Measurements from ENCODE around the gene NAPEPLD. TPM values are rescaled to one million over a fixed set of nuclear protein-coding genes. Genes with fewer than 3 reads are reported as not detected.
"Not testable (repeated sequence)": the region's sequence is repeated elsewhere in the genome, so short reads cannot be mapped to it uniquely, and the experiment has no call there.

Gene NAPEPLD
- 5.9 TPM for polyA plus RNA-seq (2013, experiment 1 of 2; ENCODE audit: insufficient read length)
- polyA plus RNA-seq (2013, experiment 2 of 2; ENCODE audit: insufficient read length): 7.5 TPM

DNA sequence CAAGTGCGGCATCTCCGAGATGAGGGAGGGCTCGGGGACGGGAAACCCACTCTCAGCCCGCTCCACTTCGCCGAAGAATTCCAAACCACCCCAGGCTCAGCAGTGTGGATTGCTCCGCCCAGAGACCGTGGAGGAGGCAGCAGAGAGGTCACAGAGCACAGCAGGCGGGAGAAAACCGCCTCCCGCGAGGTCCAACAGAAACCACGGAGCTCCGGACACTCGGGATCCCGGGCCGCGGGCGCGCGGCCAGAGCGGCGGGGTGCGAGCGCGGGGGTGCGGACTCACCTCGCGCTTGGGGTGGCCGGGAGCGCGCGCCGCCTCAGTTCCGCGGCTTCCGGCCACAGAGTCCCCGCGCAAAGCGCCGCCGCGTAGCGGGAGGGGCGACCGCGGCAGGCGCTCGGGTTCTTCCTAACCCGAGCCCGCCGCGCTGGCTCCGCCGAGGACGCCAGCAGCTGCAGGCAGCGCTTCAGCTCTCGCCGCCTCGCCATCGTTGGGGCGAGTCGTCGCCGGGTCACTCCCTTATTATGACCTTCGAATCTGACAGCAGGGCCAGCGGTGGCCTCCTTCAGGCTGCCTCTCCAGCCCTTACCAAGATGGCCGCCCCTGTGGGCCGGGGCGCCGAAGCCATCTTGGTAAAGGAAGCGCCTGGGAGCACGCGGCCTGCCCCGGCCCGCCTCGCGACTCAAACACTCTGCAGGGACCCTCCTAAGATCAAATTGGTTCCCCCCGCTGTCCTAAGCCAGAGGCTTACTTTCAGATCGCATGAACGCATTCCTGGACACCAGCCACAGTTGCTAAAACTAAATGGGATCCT, at the start of gene NAPEPLD:
Gene NAPEPLD (minus strand): TSS at position 106 of the 814 bp plus-strand sequence. CDS start 20,323 bp downstream, outside the sequence.
- DNase-seq: peak; percentile 89

DNA sequence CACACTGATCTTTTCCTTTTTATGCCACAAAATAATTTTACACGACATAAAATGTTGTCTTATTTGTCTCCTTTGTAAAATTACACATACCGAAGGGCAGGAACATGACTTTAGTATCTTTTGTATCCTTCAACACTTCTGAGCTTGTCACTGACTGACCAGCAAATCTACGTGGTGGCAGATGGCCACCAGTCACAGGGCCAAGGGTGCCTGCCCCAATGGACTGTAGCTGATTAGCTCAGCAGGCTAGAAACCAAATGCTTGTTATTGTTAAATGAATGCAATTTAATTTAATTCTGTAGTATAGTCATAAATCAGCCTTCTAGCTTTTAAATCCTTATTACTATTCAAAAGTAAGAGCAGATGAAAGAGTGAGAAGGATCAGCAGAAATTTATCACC, 49.2 kb upstream of the NAPEPLD start:
- not testable (repeated sequence) for DNase-seq

DNA sequence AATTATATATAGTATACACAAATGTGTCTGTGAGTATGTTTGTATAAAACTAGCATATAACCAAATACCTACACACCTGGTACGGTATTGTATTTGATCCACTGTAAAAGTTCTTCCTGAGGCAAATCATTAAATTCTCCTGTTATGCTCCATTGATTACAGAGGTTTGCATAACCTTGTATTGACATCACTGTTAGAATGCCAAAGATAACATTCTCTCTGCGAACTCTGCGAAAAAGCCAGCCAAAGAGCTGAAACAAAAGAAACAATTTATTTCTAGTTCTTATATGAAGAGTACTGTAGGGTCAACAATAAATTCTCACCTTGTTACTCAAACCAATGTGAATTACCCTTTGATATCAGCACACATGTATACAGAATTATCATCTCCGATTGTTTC, 46.5 kb upstream of the NAPEPLD start:
- not testable (repeated sequence) for DNase-seq

DNA sequence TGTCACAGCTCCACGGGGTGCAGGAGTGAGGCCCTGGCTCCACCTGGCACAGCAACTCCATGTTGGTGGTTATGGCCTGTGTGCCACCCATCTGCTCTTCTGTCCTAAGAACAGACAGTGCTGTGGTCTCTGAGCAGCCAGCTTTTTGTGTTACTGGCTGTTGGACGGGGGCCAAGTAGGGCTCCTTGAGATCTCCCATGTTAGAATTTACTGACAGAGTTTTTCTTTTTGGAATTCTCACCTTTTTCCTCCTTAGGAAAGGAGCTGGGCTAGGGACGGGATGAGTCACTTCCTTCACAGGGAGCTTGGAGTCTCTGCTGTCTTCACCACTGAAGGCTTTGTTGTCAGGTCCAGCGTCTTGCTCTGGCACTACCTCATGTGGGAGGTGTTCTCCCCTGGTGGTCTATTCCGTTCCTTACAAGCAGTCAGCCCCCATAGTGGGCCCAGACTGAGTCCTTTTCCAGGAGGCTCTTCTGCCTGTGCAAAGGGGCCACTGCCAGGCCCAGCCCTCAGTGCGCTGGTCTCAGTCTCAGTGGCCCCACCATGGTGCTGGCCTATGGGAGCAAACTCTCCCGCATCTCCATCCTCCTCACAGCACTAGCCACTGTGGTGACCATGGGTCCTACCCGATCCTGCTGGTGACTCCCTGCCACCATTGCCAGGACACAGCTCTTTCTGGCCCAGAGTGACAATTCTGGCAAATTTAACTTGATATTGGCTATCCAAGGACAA, 23.7 kb upstream of the NAPEPLD start:
- DNase-seq: not testable (repeated sequence)

DNA sequence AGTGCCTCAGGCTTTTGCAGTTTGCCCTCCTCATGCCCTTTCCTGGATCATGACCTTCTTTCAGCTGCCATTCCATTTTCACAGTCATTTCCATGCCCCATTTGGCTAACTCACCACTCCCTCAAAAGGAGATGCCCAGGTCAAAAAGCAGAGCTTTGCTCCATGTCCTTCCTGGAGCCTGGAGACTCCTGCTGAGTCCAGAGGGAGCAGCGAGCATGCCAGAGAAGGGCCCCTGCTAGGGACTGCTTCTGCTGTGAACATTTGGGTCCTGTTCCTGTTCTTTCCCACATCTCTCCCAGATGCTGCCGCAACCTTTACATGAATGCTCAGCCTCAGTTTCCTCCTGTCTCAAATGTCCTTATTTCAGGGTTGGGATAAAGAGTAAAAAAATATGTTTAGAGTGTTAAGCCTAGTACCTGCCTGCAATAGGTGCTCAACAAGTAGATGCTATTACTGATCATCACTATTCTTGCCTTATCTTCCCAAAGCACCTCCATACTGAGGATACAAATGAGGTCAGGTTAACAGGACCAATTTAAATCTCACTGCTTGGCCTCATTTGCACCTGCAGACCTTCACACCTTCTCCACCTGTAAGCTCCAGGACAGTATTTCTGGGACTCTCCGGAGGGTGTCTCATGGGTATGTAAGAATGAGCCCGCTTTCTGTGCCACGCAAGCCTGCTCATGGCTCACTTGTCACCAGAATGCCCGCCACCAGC, 23.0 kb upstream of the NAPEPLD start:
- DNase-seq: not testable (repeated sequence)

DNA sequence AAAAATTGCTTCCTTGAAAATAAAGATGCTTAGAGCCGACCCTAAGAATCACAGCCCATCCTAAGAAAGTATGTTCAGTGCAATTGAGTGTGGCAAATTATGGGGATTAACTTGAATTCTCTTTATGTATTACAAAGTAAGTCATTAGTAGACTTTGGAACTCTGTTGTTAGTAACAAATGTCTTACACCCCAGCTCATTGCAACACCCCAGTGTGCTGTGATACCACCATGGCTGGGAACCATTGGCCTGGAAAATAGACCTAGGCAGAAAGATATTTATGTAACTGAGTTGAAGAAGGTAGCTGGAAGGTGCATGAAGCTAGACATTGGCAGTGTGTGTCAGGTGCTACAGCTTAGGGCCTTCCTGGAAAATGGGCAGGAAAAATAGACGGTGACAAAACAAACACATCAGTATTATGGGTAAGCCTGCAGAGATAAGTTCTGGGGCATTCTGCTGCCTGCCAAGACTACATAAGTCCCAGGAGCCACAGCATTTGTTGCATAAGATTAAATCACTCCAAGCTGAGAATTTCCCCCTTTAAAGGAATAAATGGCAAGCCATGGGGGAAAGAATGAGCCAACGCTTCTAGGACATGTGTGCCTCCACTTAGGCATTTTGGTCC, 18.1 kb upstream of the NAPEPLD start:
- not testable (repeated sequence) for DNase-seq

DNA sequence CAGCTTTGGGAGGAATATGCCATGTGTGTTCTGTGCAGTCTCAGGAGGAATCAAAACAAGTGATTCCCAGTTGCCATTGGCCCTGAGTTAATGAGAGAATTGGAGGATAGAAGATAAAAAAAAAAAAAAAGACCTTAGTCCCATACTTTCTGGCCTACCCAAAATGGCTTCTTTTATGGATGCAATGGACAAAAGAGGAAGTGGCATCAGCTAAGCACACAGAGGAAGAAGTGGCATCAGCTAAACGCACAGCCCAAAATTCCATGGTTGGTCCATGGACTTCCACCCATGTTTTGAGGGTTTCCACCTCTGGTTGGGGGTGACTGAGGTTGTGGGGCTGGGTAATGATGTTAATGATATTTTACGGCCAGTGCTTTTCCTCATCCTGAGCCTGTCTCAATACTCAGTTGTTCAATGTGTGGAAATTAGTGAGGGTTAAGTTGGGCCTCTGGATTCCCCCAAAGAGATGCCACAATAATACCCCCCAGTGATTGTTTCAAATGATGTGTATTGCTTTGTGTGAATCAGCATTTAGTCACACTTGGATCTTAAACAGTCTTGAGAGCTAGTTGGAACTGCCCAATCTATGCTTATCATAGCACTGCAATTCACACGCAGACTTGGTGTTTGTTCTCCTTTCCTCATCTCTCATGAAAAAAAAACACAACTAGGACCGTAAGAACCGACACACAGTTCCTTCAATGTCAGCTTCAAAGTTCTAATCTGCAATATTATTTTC, 14.4 kb upstream of the NAPEPLD start:
- not testable (repeated sequence) for DNase-seq

DNA sequence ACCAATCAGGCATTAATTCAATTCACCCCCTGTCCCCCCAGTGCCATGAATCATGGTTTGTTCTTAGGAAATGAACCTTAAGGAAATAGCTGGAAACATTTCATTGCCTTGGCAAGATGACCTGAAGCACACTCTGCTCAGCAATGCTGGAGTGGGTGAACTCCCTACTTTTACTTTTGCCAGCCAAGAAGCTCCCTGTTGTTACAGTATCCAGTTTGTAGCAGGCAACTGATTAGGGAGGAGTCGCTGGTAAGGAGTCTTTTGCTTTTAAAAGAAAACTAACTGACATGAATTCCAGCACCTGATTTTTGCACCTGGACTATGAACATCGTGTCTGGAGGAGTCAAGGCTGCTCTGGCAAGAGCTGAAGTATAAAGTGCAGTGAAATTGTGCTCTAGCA, 13.7 kb upstream of the NAPEPLD start:
- not testable (repeated sequence) for DNase-seq

DNA sequence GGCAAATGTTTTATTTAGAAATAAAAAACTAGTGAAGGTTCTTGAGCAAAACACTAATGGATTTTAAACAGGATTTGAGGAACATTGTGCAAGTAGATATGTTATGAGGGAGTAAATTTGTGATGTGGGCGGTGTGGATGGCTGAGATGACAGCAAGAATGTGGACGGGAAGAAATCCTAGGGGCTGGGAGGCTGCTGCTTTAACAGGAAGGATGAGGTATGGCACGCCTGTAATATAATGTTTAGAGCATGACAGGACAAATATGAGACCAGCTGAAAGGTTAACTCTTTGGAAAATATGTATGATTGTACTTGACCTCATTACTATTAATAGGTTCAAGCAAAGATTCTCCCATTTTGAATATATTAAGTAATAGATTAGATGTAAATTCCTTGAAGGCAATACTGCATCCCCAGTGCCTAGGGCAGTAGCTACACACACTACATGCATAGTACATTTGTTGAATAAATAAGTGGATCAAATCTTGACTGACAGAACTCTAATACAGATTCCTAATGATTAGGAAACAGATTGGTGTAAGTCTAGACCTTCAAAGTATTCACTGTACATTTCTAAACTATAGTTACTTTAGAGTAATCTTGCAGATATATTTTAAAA, 13.2 kb upstream of the NAPEPLD start:
- DNase-seq: peak; percentile 25

DNA sequence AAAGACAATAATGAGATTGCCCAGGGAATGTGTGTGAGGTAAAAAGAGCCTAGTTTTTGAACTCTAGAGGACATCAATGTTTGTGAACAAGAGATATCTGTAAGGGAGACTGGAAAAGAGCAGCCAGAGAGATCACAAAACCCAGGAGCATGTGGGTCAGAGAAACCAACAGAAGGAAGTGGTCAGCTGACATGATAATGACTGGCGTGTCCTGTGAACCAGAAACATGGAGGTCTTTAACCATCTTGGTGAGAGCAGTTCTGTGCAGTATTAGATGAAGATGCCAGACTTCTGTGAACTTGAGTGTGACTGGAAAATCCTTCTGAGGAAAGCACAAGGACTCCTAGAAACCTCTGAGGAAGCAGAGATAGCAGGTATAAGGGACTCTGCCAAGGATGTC, 10.2 kb upstream of the NAPEPLD start:
- DNase-seq: not testable (repeated sequence)

DNA sequence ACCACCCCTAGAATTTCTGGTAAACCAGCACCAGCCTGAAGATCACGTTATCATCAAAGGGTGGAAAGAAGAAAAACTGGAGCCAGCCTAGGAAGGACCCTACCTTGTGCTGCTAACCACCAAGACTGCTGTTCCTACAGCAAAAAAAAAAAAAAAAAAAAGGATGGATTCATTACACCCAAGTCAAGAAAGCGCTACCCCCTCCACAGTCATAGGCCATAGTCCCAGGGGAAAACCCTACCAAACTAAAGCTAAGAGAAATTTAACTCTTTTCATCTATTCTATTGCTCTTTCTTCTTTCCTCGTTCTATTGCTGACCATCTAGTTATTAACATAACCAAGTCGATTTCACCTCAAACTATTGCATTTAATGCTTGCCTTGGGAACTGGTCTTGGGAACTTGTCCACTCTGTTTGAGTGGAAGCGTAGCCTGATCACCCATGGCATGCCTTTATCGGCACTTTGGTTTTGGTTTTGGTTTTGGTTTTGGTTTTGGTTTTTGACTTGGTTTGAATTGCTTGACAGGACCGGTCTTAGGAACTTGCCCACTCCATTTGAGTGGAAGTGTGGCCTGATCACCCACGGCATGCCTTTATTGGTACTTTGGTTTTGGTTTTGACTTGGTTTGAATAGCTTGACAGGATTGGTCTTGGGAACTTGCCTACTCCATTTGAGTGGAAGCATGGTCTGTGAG, 6.6 kb upstream of the NAPEPLD start:
- DNase-seq: not testable (repeated sequence)

DNA sequence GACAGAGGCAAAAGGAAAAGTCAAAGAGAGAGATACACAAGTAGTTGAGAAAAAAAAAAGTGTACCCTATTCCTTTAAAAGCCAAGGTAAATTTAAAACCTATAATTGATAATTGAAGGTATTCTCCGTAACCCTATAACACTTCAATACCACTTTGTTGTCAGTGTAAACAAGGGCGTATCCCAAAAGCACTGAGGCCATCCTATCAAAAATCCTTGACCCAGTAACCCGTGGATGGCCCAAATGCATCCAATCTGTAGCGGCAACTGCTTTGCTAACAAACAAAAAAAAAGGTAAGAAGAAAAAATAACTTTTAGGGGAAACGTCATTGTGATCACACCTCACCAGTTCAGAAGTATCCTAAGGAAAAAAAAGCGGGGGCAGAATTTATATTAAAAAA, 5.1 kb upstream of the NAPEPLD start:
- DNase-seq: no peak

DNA sequence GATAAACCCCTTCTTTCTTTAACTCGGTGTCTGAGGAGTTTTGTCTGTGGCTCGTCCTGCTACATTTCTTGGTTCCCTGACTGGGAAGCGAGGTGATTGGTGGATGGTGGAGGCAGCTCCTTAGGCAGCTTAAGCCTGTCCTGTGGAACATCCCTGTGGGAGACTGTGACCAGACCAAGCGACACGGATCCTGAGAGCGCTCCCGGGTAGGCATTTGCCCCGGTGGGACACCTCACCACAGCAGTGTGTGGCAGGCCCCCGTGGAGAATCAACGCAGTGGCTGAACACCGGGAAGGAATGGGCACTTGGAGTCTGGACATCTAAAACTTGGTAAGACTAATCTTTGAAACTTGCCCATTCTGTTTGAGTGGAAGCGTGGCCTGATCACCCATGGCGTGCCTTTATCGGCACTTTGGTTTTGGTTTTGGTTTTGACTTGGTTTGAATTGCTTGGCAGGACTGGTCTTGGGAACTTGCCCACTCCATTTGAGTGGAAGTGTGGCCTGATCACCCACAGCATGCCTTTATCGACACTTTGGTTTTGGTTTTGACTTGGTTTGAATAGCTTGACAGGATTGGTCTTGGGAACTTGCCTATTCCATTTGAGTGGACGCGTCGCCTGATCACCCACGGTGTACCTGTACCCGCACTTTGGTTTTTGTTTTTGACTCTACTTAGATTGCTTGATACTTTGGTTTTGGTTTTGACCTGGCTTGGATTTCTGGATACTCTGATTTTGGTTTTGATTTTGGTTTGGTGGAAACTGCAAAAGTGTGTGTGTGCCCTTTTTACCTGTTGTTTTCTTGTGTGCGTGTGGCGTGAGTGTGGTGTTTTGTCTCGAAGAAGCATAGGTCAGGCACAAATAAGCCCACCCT, 4.1 kb upstream of the NAPEPLD start:
- not testable (repeated sequence) for DNase-seq

DNA sequence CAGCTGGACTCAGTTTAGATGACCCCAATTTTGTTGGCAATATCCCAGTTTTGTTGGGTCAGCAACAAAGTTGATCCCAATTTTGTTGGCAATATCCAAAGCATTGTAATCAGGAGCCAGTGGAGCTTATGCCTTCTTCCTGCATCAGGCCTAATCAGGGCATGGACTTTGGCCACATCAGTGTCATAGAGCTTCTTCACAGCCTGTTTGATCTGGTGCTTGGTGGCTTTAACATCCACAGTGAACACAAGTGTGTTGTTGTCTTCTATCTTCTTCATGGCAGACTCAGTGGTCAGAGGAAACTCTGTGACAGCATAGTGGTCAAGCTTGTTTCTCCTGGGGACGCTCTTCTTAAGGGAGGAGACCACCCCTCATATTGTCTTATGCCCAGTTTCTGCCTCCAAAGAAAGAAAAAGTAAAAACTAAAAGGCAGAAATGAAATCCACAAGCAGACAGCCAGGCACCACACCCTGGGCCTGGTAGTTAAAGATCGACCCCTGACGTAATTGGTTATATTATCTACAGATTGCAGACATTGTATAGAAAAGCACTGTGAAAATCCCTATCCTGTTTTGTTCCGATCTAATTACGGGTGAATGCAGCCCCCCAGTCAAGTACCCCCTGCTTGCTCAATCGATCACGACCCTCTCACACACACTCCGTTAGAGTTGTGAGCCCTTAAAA, 3.2 kb upstream of the NAPEPLD start:
- DNase-seq: not testable (repeated sequence)

DNA sequence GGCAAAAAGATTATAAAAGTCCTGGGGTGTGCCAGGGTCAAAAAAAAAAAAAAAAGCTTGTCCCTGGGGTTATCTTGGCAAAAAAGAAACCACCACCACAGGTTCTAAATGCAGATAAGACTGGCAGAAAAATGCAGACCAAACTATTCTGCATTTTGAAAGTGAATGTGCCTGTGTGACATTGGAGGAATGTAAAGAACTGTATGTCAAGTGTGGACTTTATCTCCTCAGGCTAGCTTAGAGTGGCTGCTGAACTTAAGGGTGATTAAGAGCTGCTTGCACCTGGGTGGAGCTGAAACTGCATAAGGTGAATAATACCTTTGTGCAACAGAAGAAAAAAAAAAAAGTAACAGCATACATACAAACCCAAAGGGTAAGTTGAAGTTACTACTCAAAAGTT, 1.3 kb upstream of the NAPEPLD start:
- DNase-seq: no peak

DNA sequence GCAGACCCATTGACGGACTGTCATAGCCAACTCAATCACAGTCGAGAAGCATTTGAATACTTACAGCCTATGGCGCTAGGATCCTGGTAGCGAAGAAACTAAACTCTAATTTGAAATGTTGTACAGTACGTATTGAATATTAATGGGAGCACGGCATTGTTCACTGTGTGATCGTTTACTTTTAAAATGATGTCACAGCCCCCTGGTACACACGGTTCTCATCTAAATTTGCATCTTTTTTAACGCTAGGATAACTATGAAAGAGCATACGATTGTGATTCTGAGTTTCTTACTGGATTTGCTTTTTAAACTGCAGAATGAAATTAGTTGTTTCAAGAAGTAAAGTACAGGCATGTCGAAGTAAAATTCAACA, 895 bp upstream of the NAPEPLD start:
- no peak for DNase-seq

DNA sequence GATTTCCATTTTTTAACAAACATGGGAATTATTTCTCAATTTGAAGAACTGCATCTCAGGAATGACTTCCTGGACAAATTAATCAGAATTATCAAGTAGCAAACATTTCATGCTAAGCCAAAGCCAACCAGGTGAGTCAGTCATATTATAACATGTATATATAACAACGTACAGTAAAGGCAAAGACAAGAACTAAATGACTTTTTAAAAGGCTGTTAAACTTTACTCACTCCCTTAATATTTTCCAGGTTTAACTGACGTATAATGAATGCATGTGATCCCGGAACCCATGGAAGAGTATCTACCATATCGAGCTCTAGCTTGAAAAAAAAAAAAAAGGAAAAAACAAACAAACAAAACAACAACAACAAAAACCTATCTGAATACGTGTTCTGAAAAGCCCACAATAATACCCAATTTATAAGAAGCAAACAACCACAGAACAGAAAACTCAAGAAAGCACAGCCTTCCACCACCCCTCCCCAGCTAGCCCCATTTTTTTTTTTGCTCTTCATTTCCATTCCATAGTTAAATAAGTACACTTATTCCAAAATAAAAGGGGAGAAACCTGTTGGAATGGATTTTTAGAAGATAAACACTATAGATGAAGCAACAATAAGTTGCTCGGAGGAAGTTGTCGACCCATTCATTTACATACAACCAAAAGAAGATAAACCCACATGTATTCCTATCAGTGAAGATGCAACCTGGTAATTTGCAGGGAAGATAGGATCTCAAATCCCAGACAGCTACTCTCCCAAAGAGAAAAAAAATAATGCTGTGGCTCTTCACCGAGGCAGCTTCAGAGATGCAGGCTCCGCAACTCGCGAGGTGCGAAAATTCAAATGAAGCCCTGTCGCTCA, 537 bp downstream of the NAPEPLD start:
- no peak for DNase-seq

DNA sequence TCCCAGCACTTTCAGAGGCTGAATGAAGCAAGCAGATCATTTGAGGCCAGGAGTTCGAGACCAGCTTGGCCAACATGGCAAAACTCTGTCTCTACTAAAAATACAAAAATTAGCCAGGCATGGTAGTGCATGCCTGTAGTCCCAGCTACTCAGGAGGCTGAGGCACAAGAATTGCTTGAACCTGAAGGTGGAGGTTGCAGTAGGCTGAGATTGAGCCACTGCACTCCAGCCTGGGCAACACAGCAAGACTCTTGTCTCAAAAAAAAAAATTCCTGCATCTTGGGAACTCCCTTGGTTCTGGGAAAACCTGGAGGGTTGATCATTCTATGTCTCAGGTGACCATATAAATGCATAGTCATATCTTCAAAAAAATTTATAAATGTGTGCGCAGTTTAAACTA, 4.1 kb downstream of the NAPEPLD start:
- DNase-seq: not testable (repeated sequence)
